Endothelial cell of umbilical vein (primary cell): ENCODE results near the gene KHSRP. TPM values are rescaled to one million over a fixed set of nuclear protein-coding genes. Genes with fewer than 3 reads are reported as not detected.

ENCODE experiments used
- BruUV-seq: library from RNA; stranded (reverse); fragments of 400-500 nt; replicated peaks from 2 replicates; lab custom pipeline; 2021; lab: Mats Ljungman, UMichigan
- CTCF ChIA-PET: fragments of 300-600, 350-600 bp; sonication (Branson Sonifier 250); formaldehyde crosslinking; loops from one replicate; lab custom pipeline; 2021; ENCODE audit warnings: antibody characterized with exemption, inconsistent platforms; lab: Charles Lee
- POLR2A ChIA-PET: fragments of 300-600, 350-600 bp; sonication (Branson Sonifier 250); formaldehyde crosslinking; loops from one replicate; lab custom pipeline; 2021; ENCODE audit warnings: antibody characterized with exemption, inconsistent platforms; lab: Charles Lee
- DNase-seq: peaks from one replicate; pipeline ENCODE4 v3.0.0-alpha.2; 2011; ENCODE audit warnings: low read depth, low spot score
- FAIRE-seq: peaks from 2 replicates; lab custom pipeline; 2011; peaks lifted over from hg19 to GRCh38; lab: Jason Lieb, UNC
- H2AFZ ChIP-seq: 2 replicates; pipeline ENCODE4 v1.6.0; 2012; ENCODE audit warnings: low read depth, low read length, control low read depth, inconsistent platforms
- H3K27ac ChIP-seq: 2 replicates; pipeline ENCODE4 v1.5.1; 2011; ENCODE audit warnings: low read depth, mild to moderate bottlenecking, control low read depth, low read length, moderate library complexity; ENCODE audit not compliant: insufficient read depth
- H3K27me3 ChIP-seq, 2 experiments: 2 replicates each; pipeline versions ENCODE4 v1.6.0 to v1.6.1; 2011; ENCODE audit warnings: low read length in 2 of 2, mixed read lengths in 1 of 2; ENCODE audit not compliant: control insufficient read depth in 2 of 2, insufficient read depth in 2 of 2
- H3K36me3 ChIP-seq, 2 experiments: 2 replicates in 1 of 2; 3 replicates in 1 of 2; pipeline ENCODE4 v1.5.1; 2011; ENCODE audit warnings: low read length in 2 of 2, mild to moderate bottlenecking in 1 of 2, moderate library complexity in 1 of 2; ENCODE audit not compliant: control insufficient read depth in 2 of 2, insufficient read depth in 2 of 2; ENCODE audit errors: extremely low read depth in 1 of 2
- H3K4me1 ChIP-seq: 3 replicates; pipeline ENCODE4 v1.5.1; 2011; ENCODE audit warnings: mild to moderate bottlenecking, low read length; ENCODE audit not compliant: control insufficient read depth, insufficient read depth; ENCODE audit errors: extremely low read depth
- H3K4me2 ChIP-seq: 2 replicates; pipeline ENCODE4 v1.6.1; 2011; ENCODE audit warnings: low read length, control low read depth, mixed read lengths; ENCODE audit not compliant: insufficient read depth
- H3K4me3 ChIP-seq, 3 experiments: fragments of 200-600 bp in 1 of 3; sonication (generic), shearing (Covaris generic) in 1 of 3; replicated peaks in 1 of 3; 2 replicates each; pipeline ENCODE4 v1.5.1; 2011 to 2016; ENCODE audit warnings: control low read depth in 3 of 3, low read length in 3 of 3, mild to moderate bottlenecking in 2 of 3, inconsistent platforms in 1 of 3, low read depth in 1 of 3, moderate library complexity in 1 of 3; ENCODE audit not compliant: insufficient read depth in 1 of 3
- H3K79me2 ChIP-seq: 2 replicates; pipeline ENCODE4 v1.6.0; 2012; ENCODE audit warnings: low read length, inconsistent platforms; ENCODE audit not compliant: control insufficient read depth, insufficient read depth
- H3K9ac ChIP-seq: replicated peaks from 2 replicates; pipeline ENCODE3; 2011; ENCODE audit warnings: low read length, control low read depth; ENCODE audit not compliant: insufficient read depth; ENCODE audit errors: extremely low read depth
- H3K9me1 ChIP-seq: replicated peaks from 3 replicates; pipeline ENCODE4 v1.6.0; 2011; ENCODE audit warnings: mild to moderate bottlenecking, low read length; ENCODE audit not compliant: control insufficient read depth, insufficient read depth; ENCODE audit errors: extremely low read depth
- H3K9me3 ChIP-seq: replicated peaks from 2 replicates; pipeline ENCODE4 v1.5.1; 2012; ENCODE audit warnings: low read length, inconsistent platforms; ENCODE audit not compliant: control insufficient read depth, insufficient read depth
- H4K20me1 ChIP-seq: replicated peaks from 2 replicates; pipeline ENCODE3; 2011; ENCODE audit warnings: mild to moderate bottlenecking, low read length; ENCODE audit not compliant: control insufficient read depth, insufficient read depth; ENCODE audit errors: extremely low read depth
- EZH2 ChIP-seq: IDR thresholded peaks from 2 replicates; pipeline ENCODE4 v1.6.1; 2012; ENCODE audit warnings: borderline replicate concordance, low read depth, mild to moderate bottlenecking, moderate library complexity, low read length, inconsistent platforms; ENCODE audit not compliant: severe bottlenecking
- FOS ChIP-seq: IDR thresholded peaks from 2 replicates; pipeline ENCODE4 v1.6.1; 2011; ENCODE audit warnings: mild to moderate bottlenecking, low read length, moderate library complexity, borderline replicate concordance; ENCODE audit not compliant: insufficient read depth
- GATA2 ChIP-seq: IDR thresholded peaks from 2 replicates; pipeline ENCODE4 v1.7.0; 2011; ENCODE audit warnings: low read depth, mild to moderate bottlenecking, moderate library complexity, mixed read lengths, low read length; ENCODE audit not compliant: insufficient read length, insufficient read depth
- JUN ChIP-seq: IDR thresholded peaks from 2 replicates; pipeline ENCODE4 v1.6.1; 2011; ENCODE audit warnings: borderline replicate concordance, low read depth; ENCODE audit not compliant: insufficient read length, insufficient read depth
- MYC ChIP-seq: IDR thresholded peaks from one replicate; pipeline ENCODE4 v1.6.1; 2011; ENCODE audit warnings: mild to moderate bottlenecking, low read depth, low read length
- POLR2A ChIP-seq: IDR thresholded peaks from 2 replicates; pipeline ENCODE4 v1.6.1; 2012; ENCODE audit warnings: low read depth, mild to moderate bottlenecking, control low read depth, low read length
- POLR2AphosphoS5 ChIP-seq: IDR thresholded peaks from 2 replicates; pipeline ENCODE4 v1.6.1; 2012; ENCODE audit warnings: low read depth, mild to moderate bottlenecking, control low read depth, low read length, moderate library complexity; ENCODE audit not compliant: insufficient read depth
- dilution Hi-C: fragments of 300-500 bp; cut with MboI; formaldehyde crosslinking; loops from one replicate; pipeline ENCODE4 v1.15.0; 2019; ENCODE audit warnings: low sequenced_read_pairs; ENCODE audit not compliant: extremely low pct_ligation_motif_present
- intact Hi-C: fragments of 100-400 bp; cut with micrococcal nuclease; formaldehyde crosslinking; loops from one replicate; pipeline ENCODE4 v1.10.0; 2022
- polyA plus RNA-seq, 4 experiments: library from polyadenylated mRNA; depleted of rRNA in 3 of 4; stranded (reverse) in 3 of 4; unstranded in 1 of 4; fragments of >200 nt; gene quantifications; 2 replicates each; pipeline versions ENCODE4 v1.2.1 to v1.2.3, GENCODE V29; 2011 to 2012; ENCODE audit warnings: missing spikeins in 1 of 4
- total RNA-seq: library from RNA; stranded (reverse); gene quantifications from 2 replicates; pipeline ENCODE4 v1.2.3, GENCODE V29; 2021
- TF ChIP-seq, protein P1 (sequence below): IDR thresholded peaks from 2 replicates; pipeline ENCODE4 v1.6.1; 2011; ENCODE audit not compliant: insufficient read depth, insufficient read length
- TF ChIP-seq, protein P2 (sequence below), 2 donors: IDR thresholded peaks; 1 replicate in 1 of 2; 2 replicates in 1 of 2; pipeline ENCODE4 v1.5.1; 2011; ENCODE audit warnings: low read length in 2 of 2, mild to moderate bottlenecking in 2 of 2, moderate library complexity in 2 of 2, control low read depth in 1 of 2, inconsistent platforms in 1 of 2, low read depth in 1 of 2; ENCODE audit not compliant: insufficient read depth in 1 of 2; ENCODE audit errors: extremely low read depth in 1 of 2

KHSRP gene
- total and polyA plus RNA-seq, 2 donors (not counting 3 experiments of a cell fraction or from before 2014, with no cell fraction given) = 98.3 to 372 TPM

DNA sequence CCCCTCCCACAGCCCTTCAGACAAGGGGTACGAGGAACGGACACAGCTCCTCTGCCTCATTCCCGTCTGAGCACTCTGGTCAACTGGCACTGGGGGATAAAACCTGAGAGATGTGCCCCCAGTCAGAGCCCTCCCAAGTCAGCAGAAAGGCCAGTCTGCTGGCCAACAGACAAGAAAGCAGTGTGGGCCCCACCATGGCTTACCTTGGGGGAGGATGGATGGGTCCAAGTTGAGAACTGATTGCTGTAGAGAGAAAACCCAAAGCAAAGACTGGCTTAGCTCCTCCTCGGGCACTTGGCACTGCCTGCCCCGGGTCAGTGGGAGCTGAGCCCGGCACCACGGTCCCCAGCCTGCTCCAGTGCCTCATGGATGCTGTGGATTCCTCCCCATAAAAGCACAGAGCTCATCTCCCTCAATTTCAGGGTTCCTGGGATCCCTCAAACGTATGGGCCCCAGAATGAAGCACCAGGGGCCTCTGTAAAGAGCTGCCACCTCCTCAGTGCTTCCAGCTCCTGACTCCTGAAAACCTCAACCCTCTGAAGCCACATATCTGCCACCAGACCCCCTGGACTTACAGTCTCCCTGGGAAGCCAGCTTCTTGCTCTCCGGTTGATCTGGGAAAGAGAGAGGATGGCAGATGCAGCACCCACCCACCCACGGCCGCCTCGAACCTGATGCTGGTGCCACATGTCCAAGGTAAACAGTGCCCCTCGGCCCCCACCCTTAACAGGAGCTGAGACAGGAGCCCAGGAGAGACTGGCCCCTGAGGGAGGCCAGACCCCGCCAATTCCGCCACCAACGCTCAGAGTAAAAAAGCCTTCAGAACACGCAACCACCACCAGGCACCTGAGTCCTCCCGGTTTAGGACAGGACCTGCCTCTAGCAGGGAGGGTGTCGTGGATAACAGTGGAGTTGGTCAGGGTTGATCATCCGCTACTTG lies 3.3 kb downstream of the KHSRP start:
- Histone ChIP-seq H3K79me2 (peaks cover 57% of the 10 kb centered on the region), H3K4me2 (no peak overlapping the region), H4K20me1 (peaks cover 3% of the 10 kb centered on the region), H2AFZ (no peak overlapping the region), H3K4me1 (peaks cover 8% of the 10 kb centered on the region), H3K36me3 (peaks cover 24 to 52% of the 10 kb centered on the region in 2 experiments), H3K9ac (no peak overlapping the region), H3K9me3 (no peaks in the 10 kb centered on the region), H3K9me1 (no peaks in the 10 kb centered on the region), H3K27me3 (no peaks in the 10 kb centered on the region), H3K4me3 (no peak overlapping the region), H3K27ac (no peak overlapping the region)
- ChIA-PET POLR2A (no interaction called here), CTCF (interaction anchor here (1.9 kb wide), 1 partner anchor 296 kb away, joined by 9 read pairs; no protein-coding TSS in a partner anchor)
- TF ChIP-seq FOS = no peak
- TF ChIP-seq EZH2 = no peak
- TF ChIP-seq GATA2 = no peak
- TF ChIP-seq POLR2AphosphoS5 = no peak
- TF ChIP-seq POLR2A = no peak
- no peak for TF ChIP-seq MYC
- TF ChIP-seq JUN = no peak
- TF ChIP-seq, protein P1, sequence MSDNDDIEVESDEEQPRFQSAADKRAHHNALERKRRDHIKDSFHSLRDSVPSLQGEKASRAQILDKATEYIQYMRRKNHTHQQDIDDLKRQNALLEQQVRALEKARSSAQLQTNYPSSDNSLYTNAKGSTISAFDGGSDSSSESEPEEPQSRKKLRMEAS = no peak
- TF ChIP-seq, protein P2, sequence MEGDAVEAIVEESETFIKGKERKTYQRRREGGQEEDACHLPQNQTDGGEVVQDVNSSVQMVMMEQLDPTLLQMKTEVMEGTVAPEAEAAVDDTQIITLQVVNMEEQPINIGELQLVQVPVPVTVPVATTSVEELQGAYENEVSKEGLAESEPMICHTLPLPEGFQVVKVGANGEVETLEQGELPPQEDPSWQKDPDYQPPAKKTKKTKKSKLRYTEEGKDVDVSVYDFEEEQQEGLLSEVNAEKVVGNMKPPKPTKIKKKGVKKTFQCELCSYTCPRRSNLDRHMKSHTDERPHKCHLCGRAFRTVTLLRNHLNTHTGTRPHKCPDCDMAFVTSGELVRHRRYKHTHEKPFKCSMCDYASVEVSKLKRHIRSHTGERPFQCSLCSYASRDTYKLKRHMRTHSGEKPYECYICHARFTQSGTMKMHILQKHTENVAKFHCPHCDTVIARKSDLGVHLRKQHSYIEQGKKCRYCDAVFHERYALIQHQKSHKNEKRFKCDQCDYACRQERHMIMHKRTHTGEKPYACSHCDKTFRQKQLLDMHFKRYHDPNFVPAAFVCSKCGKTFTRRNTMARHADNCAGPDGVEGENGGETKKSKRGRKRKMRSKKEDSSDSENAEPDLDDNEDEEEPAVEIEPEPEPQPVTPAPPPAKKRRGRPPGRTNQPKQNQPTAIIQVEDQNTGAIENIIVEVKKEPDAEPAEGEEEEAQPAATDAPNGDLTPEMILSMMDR (IDR thresholded peaks at IDR 0.05; ENCODE audit: extremely low read depth in 1 of 2, insufficient read depth in 1 of 2, low read depth in 1 of 2, low read length in 2 of 2) = no peak
- DNase-seq (no peak), FAIRE-seq (no peak)
- dilution Hi-C loops = no loop called here
- no TSS peak for BruUV-seq
- intact Hi-C loops = loop anchor here (5.0 to 10.0 kb wide), 3 partner anchors 257 to 374 kb away; partner anchors contain the start of genes GPR108 and TRIP10
